Astrocyte (in vitro differentiated cells and primary cell): ENCODE measurements around the gene ABLIM2. TPM values are rescaled to one million over a fixed set of nuclear protein-coding genes. Genes with fewer than 3 reads are reported as not detected.

Experiments
- DNase-seq: peaks from one replicate; pipeline ENCODE4 v3.0.0-alpha.2; 2010; ENCODE audit warnings: low read depth
- FAIRE-seq: peaks from 2 replicates; lab custom pipeline; 2011; peaks lifted over from hg19 to GRCh38; lab: Jason Lieb, UNC
- H2AFZ ChIP-seq: 2 replicates; pipeline ENCODE4 v1.6.0; 2012; ENCODE audit warnings: low read depth, low read length, inconsistent platforms
- H3K27ac ChIP-seq: 2 replicates; pipeline ENCODE4 v1.5.1; 2011; ENCODE audit warnings: low read depth, low read length, inconsistent platforms
- H3K27me3 ChIP-seq: 2 replicates; pipeline ENCODE4 v1.6.0; 2011; ENCODE audit warnings: low read length, inconsistent platforms; ENCODE audit not compliant: insufficient read depth
- H3K36me3 ChIP-seq: 2 replicates; pipeline ENCODE4 v1.5.1; 2011; ENCODE audit warnings: low read length, inconsistent platforms; ENCODE audit not compliant: insufficient read depth
- H3K4me1 ChIP-seq: 2 replicates; pipeline ENCODE4 v1.5.1; 2011; ENCODE audit warnings: low read length, inconsistent platforms; ENCODE audit not compliant: insufficient read depth
- H3K4me2 ChIP-seq: 2 replicates; pipeline ENCODE4 v1.6.0; 2012; ENCODE audit warnings: low read length, inconsistent platforms
- H3K4me3 ChIP-seq: 2 replicates; pipeline ENCODE4 v1.5.1; 2011; ENCODE audit warnings: low read depth, mild to moderate bottlenecking, low read length, inconsistent platforms; ENCODE audit not compliant: insufficient read depth
- H3K79me2 ChIP-seq: 2 replicates; pipeline ENCODE4 v1.6.0; 2012; ENCODE audit warnings: mild to moderate bottlenecking, low read length, inconsistent platforms; ENCODE audit not compliant: insufficient read depth
- H3K9ac ChIP-seq: 2 replicates; pipeline ENCODE4 v1.6.0; 2012; ENCODE audit warnings: mild to moderate bottlenecking, low read length, inconsistent platforms
- H3K9me3 ChIP-seq: 2 replicates; pipeline ENCODE4 v1.5.1; 2012; ENCODE audit warnings: low read depth, mild to moderate bottlenecking, low read length, inconsistent platforms; ENCODE audit not compliant: insufficient read depth
- H4K20me1 ChIP-seq: 2 replicates; pipeline ENCODE4 v1.6.0; 2012; ENCODE audit warnings: low read length, inconsistent platforms; ENCODE audit not compliant: insufficient read depth
- H3K27ac Mint-ChIP-seq: one replicate; pipeline ENCODE4 v1.8.0; 2021; ENCODE audit warnings: mild to moderate bottlenecking, mixed read lengths; ENCODE audit not compliant: unreplicated experiment
- H3K27me3 Mint-ChIP-seq: one replicate; pipeline ENCODE4 v1.8.0; 2021; ENCODE audit warnings: low read depth, mixed read lengths; ENCODE audit not compliant: unreplicated experiment
- H3K36me3 Mint-ChIP-seq: one replicate; pipeline ENCODE4 v1.8.0; 2021; ENCODE audit warnings: low read depth, mixed read lengths; ENCODE audit not compliant: unreplicated experiment
- H3K4me1 Mint-ChIP-seq: one replicate; pipeline ENCODE4 v1.8.0; 2021; ENCODE audit warnings: low read depth, mixed read lengths; ENCODE audit not compliant: unreplicated experiment
- H3K4me3 Mint-ChIP-seq: one replicate; pipeline ENCODE4 v1.8.0; 2021; ENCODE audit warnings: mild to moderate bottlenecking, moderate library complexity, mixed read lengths; ENCODE audit not compliant: unreplicated experiment
- H3K9me3 Mint-ChIP-seq: one replicate; pipeline ENCODE4 v1.8.0; 2021; ENCODE audit warnings: mild to moderate bottlenecking, mixed read lengths; ENCODE audit not compliant: unreplicated experiment
- EZH2 ChIP-seq: IDR thresholded peaks from 2 replicates; pipeline ENCODE4 v1.6.1; 2012; ENCODE audit warnings: mild to moderate bottlenecking, low read length, inconsistent platforms; ENCODE audit not compliant: insufficient read depth
- total RNA-seq: library from RNA; stranded (reverse); gene quantifications from 2 replicates; pipeline ENCODE4 v1.2.1, GENCODE V29; 2021
- TF ChIP-seq, protein P1 (sequence below): IDR thresholded peaks from 2 replicates; pipeline ENCODE4 v1.5.1; 2011; ENCODE audit warnings: low read depth, mild to moderate bottlenecking, inconsistent platforms, low read length, moderate library complexity; ENCODE audit not compliant: insufficient read depth

Gene ABLIM2
- total RNA-seq, 1 donor from 2014 or later = 0.50 TPM

DNA sequence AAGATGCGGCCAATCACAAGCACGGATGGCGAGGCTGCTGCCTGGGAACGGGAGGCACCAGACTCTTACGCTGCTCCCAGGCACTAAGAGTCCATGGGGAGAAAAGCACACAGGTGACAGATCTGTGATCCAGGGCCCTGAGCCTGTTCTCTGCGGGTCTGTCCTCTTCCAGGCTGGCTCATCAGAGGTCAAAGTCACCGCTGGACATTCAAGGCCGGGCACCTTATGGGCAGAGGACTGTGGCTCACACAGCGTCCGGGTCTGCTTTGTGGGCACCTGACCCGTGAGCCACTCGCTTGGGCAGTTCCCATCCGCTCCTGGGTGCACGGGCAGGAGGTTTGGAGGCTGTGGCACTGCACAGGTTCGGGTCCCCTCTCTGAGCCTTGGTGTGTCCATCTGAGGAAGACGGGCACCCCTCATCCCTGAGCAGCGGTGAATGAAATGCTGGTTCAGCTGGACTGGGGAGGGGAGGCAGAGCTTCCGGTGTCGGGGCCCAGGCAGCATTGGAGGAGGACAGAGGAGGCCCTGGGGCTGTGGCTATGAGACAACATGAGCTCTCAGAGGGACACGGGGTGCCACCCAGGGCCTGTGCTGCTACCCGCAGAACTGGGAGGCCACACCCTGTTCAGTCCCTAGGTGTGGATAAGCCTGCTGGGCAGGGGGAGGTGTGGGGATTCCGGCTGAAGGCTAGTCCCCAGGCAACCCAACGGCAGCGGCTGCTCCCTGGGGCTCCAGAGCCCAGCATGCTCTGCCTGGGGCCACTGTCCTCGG is 157.7 kb downstream of the ABLIM2 start:
- no peak overlapping the region for H3K4me3 ChIP-seq
- H3K9me3 ChIP-seq = no peaks in the 10 kb centered on the region
- peaks cover 36% of the 10 kb centered on the region for H3K27me3 ChIP-seq
- Mint-ChIP-seq H3K9me3 (no peaks in the 10 kb centered on the region), H3K4me3 (no peak overlapping the region), H3K27me3 (peaks cover 60% of the 10 kb centered on the region), H3K27ac (no peak overlapping the region), H3K4me1 (peaks cover 4% of the 10 kb centered on the region), H3K36me3 (no peaks in the 10 kb centered on the region)
- H3K79me2 ChIP-seq = no peaks in the 10 kb centered on the region
- H3K36me3 ChIP-seq = no peaks in the 10 kb centered on the region
- no peaks in the 10 kb centered on the region for H3K4me1 ChIP-seq
- H3K4me2 ChIP-seq = no peak overlapping the region
- no peaks in the 10 kb centered on the region for H4K20me1 ChIP-seq
- TF ChIP-seq EZH2 = no peak
- TF ChIP-seq, protein P1, sequence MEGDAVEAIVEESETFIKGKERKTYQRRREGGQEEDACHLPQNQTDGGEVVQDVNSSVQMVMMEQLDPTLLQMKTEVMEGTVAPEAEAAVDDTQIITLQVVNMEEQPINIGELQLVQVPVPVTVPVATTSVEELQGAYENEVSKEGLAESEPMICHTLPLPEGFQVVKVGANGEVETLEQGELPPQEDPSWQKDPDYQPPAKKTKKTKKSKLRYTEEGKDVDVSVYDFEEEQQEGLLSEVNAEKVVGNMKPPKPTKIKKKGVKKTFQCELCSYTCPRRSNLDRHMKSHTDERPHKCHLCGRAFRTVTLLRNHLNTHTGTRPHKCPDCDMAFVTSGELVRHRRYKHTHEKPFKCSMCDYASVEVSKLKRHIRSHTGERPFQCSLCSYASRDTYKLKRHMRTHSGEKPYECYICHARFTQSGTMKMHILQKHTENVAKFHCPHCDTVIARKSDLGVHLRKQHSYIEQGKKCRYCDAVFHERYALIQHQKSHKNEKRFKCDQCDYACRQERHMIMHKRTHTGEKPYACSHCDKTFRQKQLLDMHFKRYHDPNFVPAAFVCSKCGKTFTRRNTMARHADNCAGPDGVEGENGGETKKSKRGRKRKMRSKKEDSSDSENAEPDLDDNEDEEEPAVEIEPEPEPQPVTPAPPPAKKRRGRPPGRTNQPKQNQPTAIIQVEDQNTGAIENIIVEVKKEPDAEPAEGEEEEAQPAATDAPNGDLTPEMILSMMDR = no peak
- DNase-seq (no peak), FAIRE-seq (no peak)
- no peak overlapping the region for H3K27ac ChIP-seq
- no peak overlapping the region for H2AFZ ChIP-seq
- no peak overlapping the region for H3K9ac ChIP-seq

DNA sequence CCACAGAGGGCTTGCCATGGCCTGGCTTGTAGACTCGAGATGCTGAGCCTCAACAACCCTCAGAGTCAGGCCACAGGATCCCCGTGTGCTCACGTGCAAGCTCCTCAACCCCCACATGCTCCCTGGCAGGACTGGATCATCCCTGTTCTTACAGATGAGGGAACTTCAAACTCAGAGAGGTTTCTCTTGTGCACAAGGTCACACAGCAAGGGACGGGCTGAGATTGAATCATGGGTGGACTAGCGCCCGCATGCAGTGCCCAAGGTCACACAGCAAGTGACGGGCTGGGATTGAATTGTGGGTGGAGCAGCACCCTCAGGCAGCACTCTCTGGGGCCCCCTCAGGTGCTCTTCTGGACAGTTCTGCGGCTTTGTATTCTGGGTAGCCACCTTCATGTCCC is 158.4 kb downstream of the ABLIM2 start:
- Mint-ChIP-seq H3K27me3 (peaks cover 56% of the 10 kb centered on the region), H3K36me3 (no peaks in the 10 kb centered on the region), H3K27ac (no peak overlapping the region), H3K9me3 (no peaks in the 10 kb centered on the region), H3K4me1 (peaks cover 4% of the 10 kb centered on the region), H3K4me3 (no peak overlapping the region)
- Histone ChIP-seq H3K4me3 (no peak overlapping the region), H3K27ac (no peak overlapping the region), H3K9ac (no peak overlapping the region), H3K79me2 (no peaks in the 10 kb centered on the region), H3K36me3 (no peaks in the 10 kb centered on the region), H3K9me3 (no peaks in the 10 kb centered on the region), H2AFZ (no peak overlapping the region), H4K20me1 (no peaks in the 10 kb centered on the region), H3K4me2 (no peak overlapping the region), H3K4me1 (no peaks in the 10 kb centered on the region), H3K27me3 (peaks cover 31% of the 10 kb centered on the region)
- DNase-seq (no peak), FAIRE-seq (no peak)
- TF ChIP-seq EZH2 = no peak
- TF ChIP-seq, protein P1 = no peak

DNA sequence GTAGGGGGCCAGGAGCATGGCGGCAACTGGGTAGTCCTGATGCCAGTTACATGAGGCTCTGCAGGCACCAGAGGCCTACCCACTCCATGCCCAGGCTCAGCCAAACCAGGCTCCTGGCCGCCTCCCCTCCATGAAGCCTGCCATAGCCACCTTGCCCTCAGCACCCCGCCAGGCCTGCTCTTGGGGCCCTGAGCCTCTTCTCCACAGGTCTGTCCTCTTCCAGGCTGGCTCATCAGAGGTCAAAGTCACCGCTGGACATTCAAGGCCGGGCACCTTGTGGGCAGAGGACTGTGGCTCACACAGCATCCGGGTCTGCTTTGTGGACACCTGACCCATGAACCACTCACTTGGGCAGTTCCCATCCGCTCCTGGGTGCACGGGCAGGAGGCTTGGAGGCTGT is 158.9 kb downstream of the ABLIM2 start:
- Mint-ChIP-seq H3K27me3 (peaks cover 54% of the 10 kb centered on the region), H3K9me3 (no peaks in the 10 kb centered on the region), H3K4me1 (peaks cover 4% of the 10 kb centered on the region), H3K36me3 (no peaks in the 10 kb centered on the region), H3K4me3 (no peak overlapping the region), H3K27ac (no peak overlapping the region)
- no peak overlapping the region for H3K9ac ChIP-seq
- H3K79me2 ChIP-seq = no peaks in the 10 kb centered on the region
- TF ChIP-seq EZH2 = no peak
- TF ChIP-seq, protein P1 = no peak
- no peaks in the 10 kb centered on the region for H3K9me3 ChIP-seq
- no peaks in the 10 kb centered on the region for H3K4me1 ChIP-seq
- H3K27me3 ChIP-seq = peaks cover 26% of the 10 kb centered on the region
- H3K4me3 ChIP-seq = no peak overlapping the region
- H3K36me3 ChIP-seq = no peaks in the 10 kb centered on the region
- FAIRE-seq (no peak), DNase-seq (no peak)
- H2AFZ ChIP-seq = no peak overlapping the region
- H3K4me2 ChIP-seq = no peak overlapping the region
- H3K27ac ChIP-seq = no peak overlapping the region
- H4K20me1 ChIP-seq = no peaks in the 10 kb centered on the region
